Heart left ventricle (tissue), 16 donors: ENCODE measurements around the gene CERS3. TPM values are rescaled to one million over a fixed set of nuclear protein-coding genes. Genes with fewer than 3 reads are reported as not detected.

Source experiments
- ATAC-seq, 4 donors: fragments of 200-7000 bp; cut with Tn5 transposase; one replicate each; pipeline ENCODE4 v1.9.1; 2020 to 2022; ENCODE audit warnings: moderate library complexity in 4 of 4, mild to moderate bottlenecking in 3 of 4, moderate number of reproducible peaks in 1 of 4
- DNase-seq, 5 donors: peaks; one replicate each; pipeline ENCODE4 v3.0.0-alpha.2; 2020
- H3K27ac ChIP-seq, 12 donors: fragments of 200-600 bp; sonication (generic) in 4 of 12; one replicate each; pipeline versions ENCODE4 v1.5.0 to v1.8.0; 2016 to 2022; ENCODE audit warnings: mild to moderate bottlenecking in 2 of 12
- H3K27me3 ChIP-seq, 9 donors: fragments of 200-600 bp; sonication (generic) in 2 of 9; one replicate each; pipeline versions ENCODE4 v1.5.1 to v1.8.0; 2016 to 2022; ENCODE audit warnings: mild to moderate bottlenecking in 3 of 9
- H3K36me3 ChIP-seq, 9 donors: fragments of 200-600 bp; sonication (generic) in 2 of 9; one replicate each; pipeline versions ENCODE4 v1.5.0 to v1.8.0; 2018 to 2022; ENCODE audit warnings: mild to moderate bottlenecking in 2 of 9
- H3K4me1 ChIP-seq, 12 donors: fragments of 200-600 bp; sonication (generic) in 4 of 12; one replicate each; pipeline versions ENCODE4 v1.5.0 to v1.8.0; 2016 to 2022; ENCODE audit warnings: mild to moderate bottlenecking in 3 of 12
- H3K4me3 ChIP-seq, 12 donors: fragments of 200-600 bp; sonication (generic) in 4 of 12; one replicate each; pipeline versions ENCODE4 v1.5.0 to v1.8.0; 2017 to 2022; ENCODE audit warnings: mild to moderate bottlenecking in 9 of 12, moderate library complexity in 4 of 12
- H3K9me3 ChIP-seq, 12 donors: fragments of 200-600 bp; sonication (generic) in 4 of 12; one replicate each; pipeline versions ENCODE4 v1.5.0 to v1.8.0; 2016 to 2022; ENCODE audit warnings: mild to moderate bottlenecking in 1 of 12
- POLR2A ChIP-seq, 2 donors: fragments of 450-650 bp; IDR thresholded peaks; one replicate each; pipeline ENCODE4 v1.6.1; 2017; ENCODE audit warnings: antibody characterized with exemption in 2 of 2, mild to moderate bottlenecking in 2 of 2, moderate library complexity in 2 of 2
- WGBS, 4 donors: extraction: QIAGEN DNeasy Blood & Tissue Kit in 2 of 4; methylation state at CpG; one replicate each; pipeline versions ENCODE4 v1.1.5 to v1.1.7; 2013 to 2018; 5-methylcytosine and 5-hydroxymethylcytosine counted together
- intact Hi-C, 10 donors: fragments of 100-400 bp; cut with DNase I; formaldehyde crosslinking; loops; one replicate each; pipeline versions ENCODE4 v1.11.1 to v1.14.2; 2022
- polyA plus RNA-seq, 2 donors: library from polyadenylated mRNA; stranded (reverse); fragments of 200-250 nt; gene quantifications; one replicate each; pipeline ENCODE4 v1.2.3, GENCODE V29; 2013
- total RNA-seq, 9 donors: library from RNA; depleted of rRNA in 2 of 9; stranded (reverse); fragments of >200 nt in 2 of 9; fragmentation: NEBNext Ultra II Directional in 3 of 9; extraction: Animal tissue kit (Norgen Biotek cat#: 25700) in 3 of 9; gene quantifications; one replicate each; pipeline versions ENCODE4 v1.1.0 to v1.2.4, GENCODE V29; 2016 to 2023
- TF ChIP-seq, protein P1 (sequence below), 12 donors: fragments of 200-600 bp; sonication (generic) in 4 of 12; IDR thresholded peaks; one replicate each; pipeline versions ENCODE4 v1.5.0 to v1.8.0; 2018 to 2022; ENCODE audit warnings: antibody characterized with exemption in 12 of 12, mild to moderate bottlenecking in 5 of 12
- donor health status: ischemic (EF 13 %, LVEDD 7.1; RV severe dilation, severe dysfunction).
- donor health status: healthy with polysubstance abuse.
- donor health status: DM: no; HTN: yes; CAD: no.
- donor health status: DM: no; HTN: no; CAD: no.
- donor health status: ischemic (EF 25% LVEDD 6.9; RV normal size, moderate dysfunction).
- donor health status: ischemic (EF 25% LVEDD 5.7; RV mildly dilated, moderate dysfunction).
- donor health status: healthy.
- donor health status: DM: yes; HTN: yes; CAD: no.
- donor health status: ischemic (EF 35%, LVEDD 5.7; RV mildly dilated, moderate dysfunction).
- donor health status: nonischemic (EF 11% LVEDD 7.7; RV severe dilation, severe dysfunction).
- donor health status: DM: yes; HTN: yes; CAD: no.
- donor health status: PGD.
- donor health status: ischemic (EF 29% LVEDD 5.4; RV normal size, mild dysfunction).
- donor health status: nonischemic (EF 23%, LVEDD 6.1; RV moderate dilation, normal function).

CERS3 gene
- total and polyA plus RNA-seq, 11 donors = not detected

DNA sequence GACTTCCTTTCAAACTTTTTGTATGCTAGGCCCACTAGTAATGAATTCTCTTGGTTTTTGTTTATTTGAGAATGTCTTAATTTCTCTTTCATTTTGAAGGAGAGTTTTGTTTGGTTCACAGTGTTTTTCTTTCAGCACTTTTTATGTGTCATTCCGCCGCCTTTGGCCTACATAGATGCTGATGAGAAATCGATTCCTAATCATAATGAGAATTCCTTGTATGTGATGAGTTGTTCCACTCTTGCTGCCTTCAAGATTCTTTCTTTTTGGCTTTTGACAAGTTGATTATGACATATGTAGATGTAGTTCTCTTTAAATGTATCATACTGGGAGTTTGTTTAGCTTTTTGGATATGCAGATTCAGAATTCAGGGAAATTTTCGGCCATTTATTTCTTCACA is 35.5 kb downstream of the CERS3 start:
- H3K4me3 ChIP-seq = no peak overlapping the region
- WGBS, 4 donors = 93 to 97% (median 96%) methylated on average over 4 of the region's 4 CpGs
- ATAC-seq (no peak), DNase-seq (no peak)
- TF ChIP-seq, protein P1, sequence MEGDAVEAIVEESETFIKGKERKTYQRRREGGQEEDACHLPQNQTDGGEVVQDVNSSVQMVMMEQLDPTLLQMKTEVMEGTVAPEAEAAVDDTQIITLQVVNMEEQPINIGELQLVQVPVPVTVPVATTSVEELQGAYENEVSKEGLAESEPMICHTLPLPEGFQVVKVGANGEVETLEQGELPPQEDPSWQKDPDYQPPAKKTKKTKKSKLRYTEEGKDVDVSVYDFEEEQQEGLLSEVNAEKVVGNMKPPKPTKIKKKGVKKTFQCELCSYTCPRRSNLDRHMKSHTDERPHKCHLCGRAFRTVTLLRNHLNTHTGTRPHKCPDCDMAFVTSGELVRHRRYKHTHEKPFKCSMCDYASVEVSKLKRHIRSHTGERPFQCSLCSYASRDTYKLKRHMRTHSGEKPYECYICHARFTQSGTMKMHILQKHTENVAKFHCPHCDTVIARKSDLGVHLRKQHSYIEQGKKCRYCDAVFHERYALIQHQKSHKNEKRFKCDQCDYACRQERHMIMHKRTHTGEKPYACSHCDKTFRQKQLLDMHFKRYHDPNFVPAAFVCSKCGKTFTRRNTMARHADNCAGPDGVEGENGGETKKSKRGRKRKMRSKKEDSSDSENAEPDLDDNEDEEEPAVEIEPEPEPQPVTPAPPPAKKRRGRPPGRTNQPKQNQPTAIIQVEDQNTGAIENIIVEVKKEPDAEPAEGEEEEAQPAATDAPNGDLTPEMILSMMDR (IDR thresholded peaks at IDR 0.05) = no peak
- TF ChIP-seq POLR2A (IDR thresholded peaks at IDR 0.05) = no peak
- no peaks in the 10 kb centered on the region for H3K9me3 ChIP-seq
- peaks cover 0 to 8% (median 0%) of the 10 kb centered on the region in 9 donors for H3K27me3 ChIP-seq
- intact Hi-C loops = no loop called here
- no peak overlapping the region for H3K27ac ChIP-seq
- H3K36me3 ChIP-seq = no peaks in the 10 kb centered on the region
- no peaks in the 10 kb centered on the region for H3K4me1 ChIP-seq

DNA sequence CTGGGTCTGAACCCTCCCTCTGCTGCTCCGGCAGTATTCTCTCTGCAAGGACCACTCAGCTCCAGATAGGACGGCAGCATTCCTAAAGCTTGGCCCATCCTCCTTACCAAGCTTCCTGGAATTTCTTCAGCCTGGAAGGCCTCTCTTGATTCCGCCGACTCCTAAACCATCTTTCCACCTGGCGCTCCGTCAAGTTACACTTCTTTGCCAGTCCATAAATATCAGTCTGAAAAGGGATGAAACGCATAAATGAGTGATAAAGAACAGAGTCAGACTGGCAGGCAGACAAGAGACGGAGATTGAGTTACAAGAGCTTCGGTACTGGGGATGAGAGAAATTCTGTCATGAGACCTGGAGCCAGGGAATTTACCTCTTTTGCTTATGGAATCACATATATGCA is 44.3 kb downstream of the CERS3 start:
- DNase-seq = no peak
- no peaks in the 10 kb centered on the region for H3K27me3 ChIP-seq
- TF ChIP-seq POLR2A (IDR thresholded peaks at IDR 0.05) = no peak
- TF ChIP-seq, protein P1 (IDR thresholded peaks at IDR 0.05) = no peak
- intact Hi-C loops = no loop called here
- H3K36me3 ChIP-seq = no peaks in the 10 kb centered on the region
- no peak for ATAC-seq
- peak overlapping the region in 1 of 12 donors; percentile 15 for H3K27ac ChIP-seq
- H3K4me1 ChIP-seq = no peaks in the 10 kb centered on the region
- 62 to 68% (median 66%) methylated on average over 9 of the region's 9 CpGs for WGBS, 4 donors
- peaks cover 0 to 4% (median 0%) of the 10 kb centered on the region in 12 donors for H3K9me3 ChIP-seq
- no peak overlapping the region for H3K4me3 ChIP-seq

DNA sequence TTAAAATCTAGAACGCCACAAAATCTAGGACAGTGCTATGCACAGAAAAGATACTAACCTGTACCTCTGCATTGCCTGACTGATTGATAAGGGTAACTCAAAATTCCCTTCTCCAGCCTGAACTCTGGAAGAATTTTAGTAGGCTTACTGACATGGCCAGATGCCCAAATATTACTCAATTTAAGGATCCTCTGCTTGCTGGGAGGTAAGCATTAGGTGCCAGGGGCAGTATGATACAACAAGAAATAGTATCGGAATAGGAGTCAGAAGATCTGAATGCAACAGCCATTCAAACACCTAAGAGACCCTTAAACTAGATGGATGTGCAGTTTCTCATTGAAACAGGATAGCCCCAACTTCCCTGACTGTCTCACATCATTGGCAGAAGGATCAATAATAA is 45.4 kb downstream of the CERS3 start:
- H3K4me3 ChIP-seq = no peak overlapping the region
- 83 to 97% (median 93%) methylated on average over 2 of the region's 2 CpGs for WGBS, 4 donors
- intact Hi-C loops = no loop called here
- ATAC-seq (no peak), DNase-seq (no peak)
- H3K9me3 ChIP-seq = peaks cover 0 to 15% (median 7%) of the 10 kb centered on the region in 12 donors
- H3K27me3 ChIP-seq = no peaks in the 10 kb centered on the region
- H3K27ac ChIP-seq = no peak overlapping the region
- H3K4me1 ChIP-seq = no peaks in the 10 kb centered on the region
- TF ChIP-seq, protein P1 (IDR thresholded peaks at IDR 0.05) = no peak
- no peak for TF ChIP-seq POLR2A (IDR thresholded peaks at IDR 0.05)
- H3K36me3 ChIP-seq = no peaks in the 10 kb centered on the region

DNA sequence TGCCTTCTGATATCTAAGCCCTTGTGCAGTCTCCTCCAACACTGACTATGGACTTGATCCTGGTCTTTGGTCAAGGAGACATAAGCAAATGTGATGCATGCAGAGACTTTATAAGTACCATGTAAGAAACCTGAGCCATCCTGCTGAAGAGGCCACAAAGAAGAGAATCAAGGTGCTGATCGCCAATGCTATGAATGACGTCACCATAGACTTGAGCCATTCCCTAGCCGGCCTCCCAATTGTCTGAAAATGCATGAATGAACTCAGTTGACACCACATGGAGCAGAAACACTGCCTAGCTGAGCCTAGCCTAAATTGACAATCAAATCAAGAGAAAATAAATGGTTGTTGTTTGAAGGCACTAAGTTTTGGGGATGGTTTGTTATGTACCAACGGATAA is 51.9 kb downstream of the CERS3 start:
- peaks cover 0 to 36% (median 11%) of the 10 kb centered on the region in 12 donors for H3K9me3 ChIP-seq
- no peak overlapping the region for H3K27ac ChIP-seq
- no peak overlapping the region for H3K4me3 ChIP-seq
- TF ChIP-seq POLR2A (IDR thresholded peaks at IDR 0.05) = no peak
- TF ChIP-seq, protein P1 (IDR thresholded peaks at IDR 0.05) = no peak
- WGBS, 4 donors = 85 to 88% (median 86%) methylated on average over 4 of the region's 4 CpGs
- ATAC-seq (no peak), DNase-seq (no peak)
- no peaks in the 10 kb centered on the region for H3K27me3 ChIP-seq
- no peaks in the 10 kb centered on the region for H3K4me1 ChIP-seq
- intact Hi-C loops = no loop called here
- no peaks in the 10 kb centered on the region for H3K36me3 ChIP-seq
